GM19455 (cell line): ENCODE results near the gene SYCP2L.

Source experiments
- ATAC-seq: cut with Tn5 transposase; IDR thresholded peaks from one replicate; pipeline ENCODE4 v1.9.1; 2021; ENCODE audit not compliant: unreplicated experiment

The SYCP2L gene

DNA sequence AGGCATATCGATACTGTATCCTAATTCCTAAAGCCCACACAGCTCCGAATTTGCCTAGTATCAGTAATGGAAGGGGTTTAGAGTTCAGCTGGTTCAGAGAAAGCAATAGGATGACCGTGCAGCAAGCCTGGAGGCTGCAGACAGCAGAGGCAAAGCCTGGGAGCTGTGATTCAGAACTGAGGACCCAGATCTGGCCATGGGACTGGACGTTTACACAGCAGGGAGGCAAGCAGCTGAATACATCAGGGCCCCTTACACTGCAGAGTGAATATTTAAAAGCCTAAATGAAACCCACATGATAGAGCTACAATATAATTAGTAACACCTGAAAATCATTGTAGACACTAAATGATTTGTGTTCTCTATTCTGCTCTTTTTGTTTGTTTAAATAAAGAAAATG is 119.2 kb downstream of the SYCP2L start:
- ATAC-seq: no peak

DNA sequence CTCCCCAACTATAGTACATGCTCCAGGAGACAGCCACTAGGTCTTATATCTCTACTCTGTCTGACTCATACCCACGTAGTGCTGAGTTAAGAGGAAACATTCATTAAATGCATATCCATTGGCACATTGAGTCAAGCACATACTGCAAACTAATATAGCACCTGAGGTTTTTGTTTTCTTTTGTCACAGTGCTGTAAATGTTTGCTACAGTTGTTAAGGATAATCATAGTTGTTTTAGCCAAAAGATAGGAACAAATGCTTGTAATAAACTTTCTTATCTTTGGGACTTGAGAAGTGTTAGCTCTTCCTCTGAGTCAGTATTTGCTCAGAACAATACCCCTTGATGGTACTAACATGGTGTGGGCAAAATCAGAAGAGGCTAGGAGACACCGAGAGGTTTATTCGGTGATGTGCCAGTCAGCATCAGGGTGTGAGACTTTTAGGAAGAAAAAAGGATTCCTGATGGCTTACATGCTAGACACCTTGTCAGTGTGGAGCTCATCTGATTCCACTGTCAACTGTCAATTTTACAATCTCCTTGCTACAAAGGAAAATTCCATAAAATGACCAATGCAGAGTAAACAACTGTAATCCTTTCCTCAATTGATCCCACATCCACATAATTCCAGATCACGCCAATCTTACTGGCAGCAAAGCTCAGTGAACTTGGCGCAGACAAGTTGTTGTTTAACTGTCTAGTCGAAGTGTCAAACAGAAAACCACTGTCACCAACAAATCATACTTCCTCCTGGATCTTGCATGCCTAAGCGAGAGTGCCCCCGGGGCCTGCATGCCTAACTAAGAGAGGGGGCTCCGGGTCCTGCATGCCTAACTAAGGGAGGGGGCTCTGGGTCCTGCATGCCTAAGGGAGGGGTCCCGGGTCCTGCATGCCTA is 121.1 kb downstream of the SYCP2L start:
- ATAC-seq: no peak

DNA sequence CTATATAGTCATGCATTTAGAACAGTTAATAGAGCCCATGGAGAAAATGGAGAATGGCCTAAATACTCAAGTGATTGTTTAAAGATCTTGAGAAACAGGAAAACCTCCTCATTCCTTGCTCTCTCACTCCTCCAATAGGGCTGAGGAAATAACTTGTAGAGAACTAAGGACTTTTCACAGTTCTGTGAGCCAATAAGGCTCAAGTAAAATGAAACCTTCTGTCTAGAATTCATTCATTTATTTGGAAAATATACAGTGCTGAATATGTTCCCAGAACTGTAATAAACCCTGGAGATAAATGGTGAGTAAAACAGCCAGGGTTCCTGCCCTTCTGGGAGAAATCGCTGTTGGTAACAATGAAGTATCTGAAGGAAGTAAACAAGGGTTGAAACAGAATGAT is 122.0 kb downstream of the SYCP2L start:
- no peak for ATAC-seq

DNA sequence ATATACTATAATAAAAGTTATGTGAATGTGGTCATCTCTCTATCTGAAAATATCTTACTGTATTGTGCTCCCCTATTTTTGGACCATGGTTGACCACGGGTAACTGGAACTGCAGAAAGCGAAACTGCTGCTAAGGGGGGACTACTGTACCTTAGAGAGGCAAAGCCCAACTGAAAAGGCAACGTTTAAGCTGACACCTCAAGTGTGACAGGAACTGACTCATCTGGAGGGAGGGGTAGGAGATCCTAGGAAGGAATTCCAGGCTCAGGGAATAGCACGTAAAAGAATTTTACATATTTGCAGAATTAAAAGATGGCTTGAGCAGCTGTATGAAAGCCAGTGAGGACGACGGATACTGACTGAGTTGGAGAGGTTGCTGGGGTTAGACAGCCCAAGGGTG is 122.5 kb downstream of the SYCP2L start:
- ATAC-seq: no peak

DNA sequence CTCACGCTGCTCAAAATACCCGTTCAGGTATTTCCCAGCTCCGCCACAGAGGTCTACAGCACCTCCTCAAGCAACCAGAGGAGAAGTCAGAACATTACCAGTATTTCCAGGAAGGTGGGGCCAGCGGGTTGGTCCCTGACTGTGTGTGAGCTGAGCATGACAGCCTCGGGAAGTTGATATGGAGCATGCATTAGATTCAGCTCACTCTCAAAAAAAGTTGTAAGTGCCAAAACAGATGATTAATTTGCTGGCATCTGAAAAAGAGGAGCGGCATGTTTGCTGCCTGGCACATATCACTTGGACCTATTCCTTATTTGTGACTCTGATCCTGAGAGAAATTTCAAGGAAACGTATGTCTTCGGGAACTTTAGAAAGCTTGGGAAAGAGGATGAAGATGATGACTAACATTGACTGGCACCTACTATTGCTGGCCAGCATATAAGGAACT is 125.0 kb downstream of the SYCP2L start:
- ATAC-seq: no peak

DNA sequence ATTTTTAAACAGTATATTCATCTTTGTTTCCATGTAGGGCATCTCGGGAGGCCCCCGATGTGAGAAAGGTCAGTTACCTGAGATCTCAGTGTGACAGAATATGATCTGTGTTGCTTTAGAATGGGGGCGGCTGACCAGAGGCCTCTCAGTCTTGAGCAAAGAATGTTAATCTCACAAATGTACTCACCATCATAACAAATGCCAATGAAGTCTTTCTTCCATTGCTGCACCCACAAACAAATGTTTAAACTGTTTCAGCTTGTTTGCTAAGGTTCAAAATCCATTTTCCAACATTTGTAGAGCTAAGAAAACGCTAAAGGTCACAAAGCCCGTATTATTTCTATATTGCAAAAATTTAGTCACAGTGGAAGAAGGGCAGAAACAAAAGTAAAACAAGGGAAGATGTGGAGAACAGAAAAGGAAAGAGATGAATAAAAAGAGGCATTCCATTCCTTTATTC is 125.5 kb downstream of the SYCP2L start:
- no peak for ATAC-seq

DNA sequence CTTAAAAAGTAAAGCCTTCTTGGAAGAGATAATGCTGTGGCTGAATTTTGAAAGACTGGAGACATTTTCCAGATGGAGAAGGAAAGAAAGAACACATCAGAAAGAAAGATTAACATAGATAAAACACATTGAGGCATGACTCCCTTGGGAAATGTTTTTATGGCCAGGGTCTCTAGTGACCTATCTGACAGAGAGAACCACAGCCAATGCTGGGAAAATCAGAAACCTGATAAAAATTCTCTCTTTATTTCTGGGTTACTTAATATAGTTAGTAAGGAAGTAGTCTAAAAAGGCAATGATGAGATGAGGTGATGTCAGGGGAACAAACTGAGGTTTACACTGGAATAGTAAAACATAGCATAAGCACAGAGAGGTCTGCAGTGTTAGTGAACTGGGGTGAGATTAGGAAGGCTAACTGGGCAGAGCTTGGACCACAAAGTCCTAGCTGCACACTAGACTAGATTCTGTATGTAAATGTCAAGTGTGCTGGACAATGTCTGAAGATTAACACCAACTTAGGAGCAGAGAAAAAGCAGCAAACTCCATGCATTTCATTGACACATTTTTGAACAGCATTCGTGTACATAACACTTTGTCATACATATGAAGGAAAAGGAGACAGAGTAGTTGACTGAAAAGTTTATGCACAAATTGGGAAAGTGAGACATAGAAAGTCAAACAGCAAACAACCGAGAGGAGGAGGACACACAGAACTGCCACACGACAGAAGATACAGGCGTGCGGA is 126.3 kb downstream of the SYCP2L start:
- no peak for ATAC-seq

DNA sequence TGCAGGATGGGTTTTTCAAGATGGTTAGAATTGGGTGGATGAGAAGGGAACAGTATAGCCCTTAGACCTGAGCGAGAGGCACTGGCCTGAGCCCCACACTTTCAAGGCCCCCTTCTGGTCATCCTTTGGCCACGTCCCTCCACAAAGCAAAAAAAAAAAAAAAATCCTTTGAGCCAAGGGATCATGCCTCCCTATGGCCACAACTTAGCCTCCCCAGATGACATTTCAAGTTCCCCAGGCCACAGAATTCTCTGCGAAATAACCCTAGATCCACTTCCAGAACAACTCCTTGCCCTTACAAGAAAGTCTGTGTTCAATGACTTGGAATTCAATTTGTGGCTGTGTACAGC is 126.8 kb downstream of the SYCP2L start:
- no peak for ATAC-seq

DNA sequence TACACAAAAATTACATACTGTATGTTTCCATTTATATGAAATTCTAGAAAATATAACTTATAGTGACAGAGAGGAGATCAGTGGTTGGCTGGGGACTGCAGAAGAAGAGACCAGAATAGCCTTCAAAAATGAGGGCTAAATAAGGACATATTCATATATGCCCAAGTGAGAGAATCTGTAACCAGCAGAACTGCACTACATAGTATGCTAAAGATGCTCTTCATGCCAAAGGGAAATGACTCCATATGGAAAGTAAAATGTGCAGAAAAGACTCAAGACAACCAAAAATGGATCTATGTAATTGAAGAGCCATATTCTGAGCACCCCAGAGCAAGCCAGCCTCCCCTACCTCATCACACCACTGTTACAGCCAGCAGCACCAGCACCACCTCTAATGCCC is 128.2 kb downstream of the SYCP2L start:
- no peak for ATAC-seq

DNA sequence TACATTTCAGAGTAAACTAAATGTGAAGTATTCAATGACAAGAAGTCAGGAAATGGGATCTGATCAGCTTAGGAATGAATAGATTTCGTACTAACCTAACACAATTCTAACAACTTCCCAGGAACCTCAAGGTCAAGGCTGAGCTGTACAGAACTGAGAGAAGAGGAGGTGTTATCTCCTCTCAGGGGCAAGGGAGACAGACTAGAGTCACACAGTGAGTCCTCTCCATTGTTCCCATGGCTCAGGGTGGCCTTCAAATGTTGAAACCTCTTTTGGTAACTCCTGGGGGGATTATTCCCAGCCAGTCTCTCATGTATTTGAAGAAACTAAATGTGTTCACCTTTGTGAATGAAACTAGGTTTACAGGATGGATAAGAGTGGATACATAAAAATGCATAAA is 129.6 kb downstream of the SYCP2L start:
- no peak for ATAC-seq

DNA sequence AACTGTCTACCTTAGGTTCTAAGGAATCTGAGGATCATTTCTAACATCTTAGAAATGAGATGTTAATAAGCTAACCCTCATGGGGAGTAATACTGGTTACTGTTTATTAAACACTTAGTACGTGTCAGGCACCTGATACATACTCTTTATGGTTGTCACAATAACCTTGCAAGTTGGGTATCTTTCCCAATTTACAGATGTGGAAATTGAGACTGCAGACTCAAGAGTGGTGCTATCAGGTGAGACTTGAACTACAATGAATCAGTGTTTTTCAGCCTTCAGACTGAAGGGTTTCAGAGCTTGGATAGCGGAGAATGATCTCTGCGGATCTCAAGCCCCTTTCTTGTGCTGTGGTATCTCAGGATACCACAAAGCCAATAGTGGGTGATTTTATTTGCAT is 130.2 kb downstream of the SYCP2L start:
- no peak for ATAC-seq

DNA sequence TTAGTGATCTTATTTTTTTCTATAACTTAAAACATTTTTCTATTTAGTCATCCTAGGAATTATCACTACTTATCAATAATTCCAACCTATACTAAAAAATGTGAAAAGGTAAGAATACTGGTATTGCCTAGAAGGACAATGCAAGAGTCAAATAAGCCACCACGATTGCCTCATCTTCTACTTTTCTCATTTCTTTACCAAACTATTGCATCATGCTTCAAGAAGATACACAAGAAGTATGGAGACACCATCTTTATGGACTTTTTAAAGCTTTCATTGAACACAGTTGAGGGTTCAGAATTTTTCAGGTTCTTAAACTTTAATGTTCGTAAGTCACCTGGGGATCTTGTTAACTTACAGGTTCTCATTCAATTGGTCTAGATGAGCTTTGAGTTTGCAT is 131.4 kb downstream of the SYCP2L start:
- no peak for ATAC-seq

DNA sequence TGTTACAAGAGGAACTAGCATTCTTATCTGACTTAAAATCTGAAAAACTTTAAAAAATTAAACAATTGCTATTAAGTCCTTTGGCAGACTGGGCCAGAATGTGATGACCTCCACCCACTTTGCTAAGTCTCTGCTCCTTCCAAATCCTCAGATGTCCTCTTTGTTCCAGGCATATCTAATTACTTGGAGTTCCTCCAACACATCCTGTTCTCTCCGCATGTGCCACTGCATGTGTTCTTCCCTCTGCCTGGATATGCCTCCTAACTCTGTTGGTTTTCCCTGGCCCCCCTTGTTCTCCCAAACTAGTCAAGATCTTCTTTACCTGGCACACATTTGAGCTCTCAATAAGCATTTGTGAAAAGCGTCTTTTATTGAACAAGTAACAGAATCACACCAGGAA is 134.2 kb downstream of the SYCP2L start:
- no peak for ATAC-seq

DNA sequence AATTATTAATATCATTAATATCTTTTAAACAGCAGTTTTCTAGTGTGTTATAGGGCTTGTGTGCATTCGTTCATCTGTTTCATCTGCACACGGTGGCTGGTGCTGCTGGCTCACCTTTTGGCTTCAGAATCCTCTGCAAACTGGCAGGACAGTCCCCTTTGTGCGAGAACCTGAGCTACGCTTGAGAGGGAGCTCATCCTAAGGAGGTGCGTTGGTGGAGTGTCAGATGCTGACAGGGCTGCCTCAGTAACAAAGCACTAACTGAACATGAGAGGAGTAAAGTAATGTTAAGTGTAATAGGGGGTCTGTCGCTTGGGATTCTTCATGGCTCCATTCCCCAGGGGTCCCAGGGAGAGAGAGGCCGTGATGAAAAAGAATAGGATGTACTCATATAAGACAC is 134.9 kb downstream of the SYCP2L start:
- ATAC-seq: no peak

DNA sequence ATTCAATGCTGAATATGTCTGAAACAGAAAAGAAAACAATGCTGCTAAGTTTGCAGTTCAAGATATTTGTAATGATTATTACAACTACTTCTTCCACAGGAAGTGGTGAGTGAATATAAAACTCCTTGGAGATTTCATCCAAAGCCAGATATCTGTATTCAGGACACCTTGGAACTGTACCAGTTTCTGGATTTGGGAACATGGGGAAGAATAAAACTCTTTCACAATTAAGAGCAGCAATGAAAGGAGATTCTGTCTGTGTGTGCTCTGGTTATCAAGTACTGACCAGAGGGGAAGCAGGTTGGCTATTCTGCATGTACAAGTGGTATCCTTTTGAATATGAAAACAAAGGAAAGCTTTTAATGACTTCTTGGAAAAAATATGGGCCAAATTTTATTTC is 136.2 kb downstream of the SYCP2L start:
- ATAC-seq: no peak
